Stimulated activated CD8-positive, alpha-beta memory T cell treated with anti-CD3 and anti-CD28 coated beads, Interleukin-7, amount 100 ng/mL, for 24 hours (primary cell): ENCODE measurements around the gene CALHM6.

Experiments used
- DNase-seq: peaks from one replicate; pipeline ENCODE4 v3.0.0-alpha.2; 2020; ENCODE audit warnings: low read depth

Gene CALHM6

GRCh38 chr6:116461331-116461931 lies at the start of gene CALHM6:
Gene CALHM6 (plus strand): TSS chr6:116461375. CDS start chr6:116461930, 555 bp downstream.
- no peak for DNase-seq

- DNase-seq, result no peak
These were observed 48.9 kb upstream of the CALHM6 start for GRCh38 chr6:116412270-116412669.

GRCh38 chr6:116413357-116413756 lies 47.8 kb upstream of the CALHM6 start:
- no peak for DNase-seq

GRCh38 chr6:116417661-116418060 lies 43.5 kb upstream of the CALHM6 start:
- DNase-seq, result no peak

- no peak for DNase-seq
These were observed 41.9 kb upstream of the CALHM6 start for GRCh38 chr6:116419069-116419786.

- DNase-seq, result no peak
These were observed 40.8 kb upstream of the CALHM6 start for GRCh38 chr6:116420341-116420740.

GRCh38 chr6:116422238-116422637 lies 38.9 kb upstream of the CALHM6 start:
- DNase-seq, result no peak

- DNase-seq, result no peak
These were observed 37.2 kb upstream of the CALHM6 start for GRCh38 chr6:116424001-116424400.

GRCh38 chr6:116426551-116426950 lies 34.6 kb upstream of the CALHM6 start:
- DNase-seq, result no peak

- DNase-seq, result no peak
These were observed 32.1 kb upstream of the CALHM6 start for GRCh38 chr6:116429111-116429510.

- DNase-seq, result no peak
These were observed 30.3 kb upstream of the CALHM6 start for GRCh38 chr6:116430860-116431259.

- no peak for DNase-seq
These were observed 29.1 kb upstream of the CALHM6 start for GRCh38 chr6:116431964-116432595.

- DNase-seq, result no peak
These were observed 27.9 kb upstream of the CALHM6 start for GRCh38 chr6:116433206-116433712.

- DNase-seq, result no peak
These were observed 27.0 kb upstream of the CALHM6 start for GRCh38 chr6:116434056-116434725.

- DNase-seq, result no peak
These were observed 24.6 kb upstream of the CALHM6 start for GRCh38 chr6:116436586-116436985.

- no peak for DNase-seq
These were observed 23.5 kb upstream of the CALHM6 start for GRCh38 chr6:116437656-116438055.

GRCh38 chr6:116438590-116439448 lies 22.4 kb upstream of the CALHM6 start:
- DNase-seq, result no peak

GRCh38 chr6:116439522-116440051 lies 21.6 kb upstream of the CALHM6 start:
- DNase-seq, result no peak

GRCh38 chr6:116443105-116443504 lies 18.1 kb upstream of the CALHM6 start:
- no peak for DNase-seq

GRCh38 chr6:116444092-116444491 lies 17.1 kb upstream of the CALHM6 start:
- no peak for DNase-seq

GRCh38 chr6:116444575-116444974 lies 16.6 kb upstream of the CALHM6 start:
- no peak for DNase-seq
